Cardiac muscle cell (in vitro differentiated cells and primary cell): ENCODE measurements around the gene PCDHA4. TPM values are rescaled to one million over a fixed set of nuclear protein-coding genes. Genes with fewer than 3 reads are reported as not detected.
"Not testable (repeated sequence)": the region's sequence is repeated elsewhere in the genome, so short reads cannot be mapped to it uniquely, and the experiment has no call there.

ENCODE experiments used
- DNase-seq, 2 donors: peaks; one replicate each; pipeline versions ENCODE4 v3.0.0 to v3.0.0-alpha.2; 2010 to 2017; ENCODE audit warnings: low read depth in 1 of 2, low spot score in 1 of 2
- H3K27ac ChIP-seq: fragments of 200-600 bp; sonication (generic); 2 replicates; pipeline ENCODE4 v1.5.1; 2016
- H3K27me3 ChIP-seq: fragments of 200-600 bp; sonication (generic); 2 replicates; pipeline ENCODE4 v1.6.0; 2016; ENCODE audit warnings: control low read depth
- H3K36me3 ChIP-seq: fragments of 200-600 bp; sonication (generic); 2 replicates; pipeline ENCODE4 v1.5.1; 2016; ENCODE audit warnings: control low read depth
- H3K4me1 ChIP-seq: fragments of 200-600 bp; sonication (generic); 2 replicates; pipeline ENCODE4 v1.8.1; 2017; ENCODE audit warnings: low read depth, mild to moderate bottlenecking, mixed run types
- H3K4me3 ChIP-seq: fragments of 200-600 bp; sonication (generic); 2 replicates; pipeline ENCODE4 v1.5.1; 2016; ENCODE audit warnings: mild to moderate bottlenecking
- H3K9me3 ChIP-seq: fragments of 200-600 bp; sonication (generic); 2 replicates; pipeline ENCODE4 v1.5.1; 2017; ENCODE audit warnings: low read depth, mild to moderate bottlenecking, control low read depth
- polyA plus RNA-seq: library from polyadenylated mRNA; unstranded; fragments of >200 nt; fragmentation: Nextera tagmentation; extraction: Ambion mirVana; gene quantifications from 2 replicates; pipeline ENCODE4 v1.2.1, GENCODE V29; 2016
- total RNA-seq: library from RNA; depleted of rRNA; stranded (reverse); fragments of >200 nt; gene quantifications from 2 replicates; pipeline ENCODE4 v1.2.3, GENCODE V29; 2016
- TF ChIP-seq, protein P1 (sequence below): IDR thresholded peaks from 2 replicates; pipeline ENCODE4 v1.5.1; 2012; ENCODE audit warnings: low read depth, mild to moderate bottlenecking, low read length

The PCDHA4 gene
- total and polyA plus RNA-seq, 2 experiments from 2014 or later: 6.1 to 14.2 TPM

DNA sequence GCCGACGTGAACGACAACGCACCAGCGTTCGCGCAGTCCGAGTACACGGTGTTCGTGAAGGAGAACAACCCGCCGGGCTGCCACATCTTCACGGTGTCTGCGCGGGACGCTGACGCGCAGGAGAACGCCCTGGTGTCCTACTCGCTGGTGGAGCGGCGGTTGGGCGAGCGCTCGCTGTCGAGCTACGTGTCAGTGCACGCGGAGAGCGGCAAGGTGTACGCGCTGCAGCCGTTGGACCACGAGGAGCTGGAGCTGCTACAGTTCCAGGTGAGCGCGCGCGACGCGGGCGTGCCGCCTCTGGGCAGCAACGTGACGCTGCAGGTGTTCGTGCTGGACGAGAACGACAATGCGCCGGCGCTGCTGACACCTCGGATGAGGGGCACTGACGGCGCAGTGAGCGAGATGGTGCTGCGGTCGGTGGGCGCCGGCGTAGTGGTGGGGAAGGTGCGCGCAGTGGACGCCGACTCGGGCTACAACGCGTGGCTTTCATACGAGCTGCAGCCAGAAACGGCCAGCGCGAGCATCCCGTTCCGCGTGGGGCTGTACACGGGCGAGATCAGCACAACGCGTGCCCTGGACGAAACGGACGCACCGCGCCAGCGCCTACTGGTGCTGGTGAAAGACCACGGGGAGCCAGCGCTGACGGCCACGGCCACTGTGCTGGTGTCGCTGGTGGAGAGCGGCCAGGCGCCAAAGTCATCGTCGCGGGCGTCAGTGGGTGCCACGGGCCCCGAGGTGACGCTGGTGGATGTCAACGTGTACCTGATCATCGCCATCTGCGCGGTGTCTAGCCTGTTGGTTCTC is 43.2 kb downstream of the PCDHA4 start:
- H3K4me1 ChIP-seq: not testable (repeated sequence)

DNA sequence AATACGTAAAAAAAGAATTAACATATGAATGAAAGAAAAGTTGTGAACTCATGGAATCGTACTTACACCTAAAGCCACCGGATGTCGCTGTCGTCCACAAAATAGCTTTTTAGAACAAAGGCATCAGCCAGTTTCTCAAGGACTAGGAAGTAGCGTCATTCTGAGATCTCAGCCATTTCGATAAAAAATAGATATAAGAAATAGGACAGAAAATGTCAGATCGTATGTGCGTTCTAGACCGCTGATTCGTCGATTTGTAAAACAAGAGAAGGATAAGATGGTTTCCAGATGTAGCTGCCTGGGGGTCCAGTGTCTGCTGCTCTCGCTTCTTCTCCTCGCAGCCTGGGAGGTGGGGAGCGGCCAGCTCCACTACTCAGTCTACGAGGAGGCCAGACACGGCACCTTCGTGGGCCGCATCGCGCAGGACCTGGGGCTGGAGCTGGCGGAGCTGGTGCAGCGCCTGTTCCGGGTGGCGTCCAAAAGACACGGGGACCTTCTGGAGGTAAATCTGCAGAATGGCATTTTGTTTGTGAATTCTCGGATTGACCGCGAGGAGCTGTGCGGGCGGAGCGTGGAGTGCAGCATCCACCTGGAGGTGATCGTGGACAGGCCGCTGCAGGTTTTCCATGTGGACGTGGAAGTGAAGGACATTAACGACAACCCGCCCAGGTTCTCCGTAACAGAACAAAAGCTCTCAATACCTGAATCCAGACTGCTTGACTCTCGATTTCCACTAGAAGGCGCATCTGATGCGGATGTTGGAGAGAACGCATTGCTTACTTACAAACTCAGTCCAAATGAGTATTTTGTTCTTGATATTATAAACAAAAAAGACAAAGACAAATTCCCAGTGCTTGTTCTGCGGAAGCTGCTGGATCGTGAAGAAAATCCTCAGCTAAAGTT is 49.2 kb downstream of the PCDHA4 start, which contains the start of gene PCDHA10:
PCDHA10 (plus strand) TSS at position 126 of the 903 bp plus-strand sequence; CDS start at position 278, 152 bp downstream.
- TF ChIP-seq, protein P1, sequence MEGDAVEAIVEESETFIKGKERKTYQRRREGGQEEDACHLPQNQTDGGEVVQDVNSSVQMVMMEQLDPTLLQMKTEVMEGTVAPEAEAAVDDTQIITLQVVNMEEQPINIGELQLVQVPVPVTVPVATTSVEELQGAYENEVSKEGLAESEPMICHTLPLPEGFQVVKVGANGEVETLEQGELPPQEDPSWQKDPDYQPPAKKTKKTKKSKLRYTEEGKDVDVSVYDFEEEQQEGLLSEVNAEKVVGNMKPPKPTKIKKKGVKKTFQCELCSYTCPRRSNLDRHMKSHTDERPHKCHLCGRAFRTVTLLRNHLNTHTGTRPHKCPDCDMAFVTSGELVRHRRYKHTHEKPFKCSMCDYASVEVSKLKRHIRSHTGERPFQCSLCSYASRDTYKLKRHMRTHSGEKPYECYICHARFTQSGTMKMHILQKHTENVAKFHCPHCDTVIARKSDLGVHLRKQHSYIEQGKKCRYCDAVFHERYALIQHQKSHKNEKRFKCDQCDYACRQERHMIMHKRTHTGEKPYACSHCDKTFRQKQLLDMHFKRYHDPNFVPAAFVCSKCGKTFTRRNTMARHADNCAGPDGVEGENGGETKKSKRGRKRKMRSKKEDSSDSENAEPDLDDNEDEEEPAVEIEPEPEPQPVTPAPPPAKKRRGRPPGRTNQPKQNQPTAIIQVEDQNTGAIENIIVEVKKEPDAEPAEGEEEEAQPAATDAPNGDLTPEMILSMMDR: no peak
- Histone ChIP-seq H3K4me1 (no peaks in the 10 kb centered on the region), H3K4me3 (peak within 1 kb of the TSS; percentile 71), H3K9me3 (no peaks in the 10 kb centered on the region), H3K27ac (peak within 1 kb of the TSS; percentile 24), H3K36me3 (no peaks in the 10 kb centered on the region), H3K27me3 (no peaks in the 10 kb centered on the region)
- peak in 1 of 2 donors; percentile 74 for DNase-seq

More for the DNA sequence above, 43.2 kb downstream of the PCDHA4 start:
- not testable (repeated sequence) for H3K9me3 ChIP-seq, H3K27ac ChIP-seq, H3K36me3 ChIP-seq, DNase-seq, H3K4me3 ChIP-seq, H3K27me3 ChIP-seq

DNA sequence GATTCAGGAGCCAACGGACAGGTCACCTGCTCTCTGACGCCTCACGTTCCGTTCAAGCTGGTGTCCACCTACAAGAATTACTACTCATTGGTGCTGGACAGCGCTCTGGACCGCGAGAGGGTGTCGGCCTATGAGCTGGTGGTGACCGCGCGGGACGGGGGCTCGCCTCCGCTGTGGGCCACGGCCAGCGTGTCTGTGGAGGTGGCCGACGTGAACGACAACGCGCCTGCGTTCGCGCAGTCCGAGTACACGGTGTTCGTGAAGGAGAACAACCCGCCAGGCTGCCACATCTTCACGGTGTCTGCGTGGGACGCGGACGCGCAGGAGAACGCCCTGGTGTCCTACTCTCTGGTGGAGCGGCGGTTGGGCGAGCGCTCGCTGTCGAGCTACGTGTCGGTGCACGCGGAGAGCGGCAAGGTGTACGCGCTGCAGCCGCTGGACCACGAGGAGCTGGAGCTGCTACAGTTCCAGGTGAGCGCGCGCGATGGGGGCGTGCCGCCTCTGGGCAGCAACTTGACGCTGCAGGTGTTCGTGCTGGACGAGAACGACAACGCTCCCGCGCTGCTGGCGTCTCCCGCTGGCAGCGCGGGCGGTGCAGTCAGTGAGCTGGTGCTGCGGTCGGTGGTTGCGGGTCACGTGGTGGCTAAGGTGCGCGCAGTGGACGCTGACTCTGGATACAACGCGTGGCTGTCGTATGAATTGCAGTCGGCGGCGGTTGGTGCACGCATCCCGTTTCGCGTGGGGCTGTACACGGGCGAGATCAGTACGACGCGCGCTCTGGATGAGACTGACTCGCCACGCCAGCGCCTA is 50.5 kb downstream of the PCDHA4 start:
- Histone ChIP-seq H3K4me1 (no peaks in the 10 kb centered on the region), H3K36me3 (no peaks in the 10 kb centered on the region), H3K27me3 (no peaks in the 10 kb centered on the region), H3K4me3 (no peak overlapping the region), H3K9me3 (no peaks in the 10 kb centered on the region), H3K27ac (no peak overlapping the region)
- TF ChIP-seq, protein P1: no peak
- DNase-seq: no peak

DNA sequence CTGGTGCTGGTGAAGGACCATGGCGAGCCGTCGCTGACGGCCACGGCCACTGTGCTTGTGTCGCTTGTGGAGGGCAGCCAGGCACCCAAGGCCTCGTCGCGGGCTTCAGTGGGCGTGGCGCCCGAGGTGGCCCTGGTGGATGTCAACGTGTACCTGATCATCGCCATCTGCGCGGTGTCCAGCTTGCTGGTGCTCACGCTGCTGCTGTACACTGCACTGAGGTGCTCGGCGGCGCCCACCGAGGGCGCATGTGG is 51.0 kb downstream of the PCDHA4 start:
- no peak overlapping the region for H3K4me3 ChIP-seq

DNA sequence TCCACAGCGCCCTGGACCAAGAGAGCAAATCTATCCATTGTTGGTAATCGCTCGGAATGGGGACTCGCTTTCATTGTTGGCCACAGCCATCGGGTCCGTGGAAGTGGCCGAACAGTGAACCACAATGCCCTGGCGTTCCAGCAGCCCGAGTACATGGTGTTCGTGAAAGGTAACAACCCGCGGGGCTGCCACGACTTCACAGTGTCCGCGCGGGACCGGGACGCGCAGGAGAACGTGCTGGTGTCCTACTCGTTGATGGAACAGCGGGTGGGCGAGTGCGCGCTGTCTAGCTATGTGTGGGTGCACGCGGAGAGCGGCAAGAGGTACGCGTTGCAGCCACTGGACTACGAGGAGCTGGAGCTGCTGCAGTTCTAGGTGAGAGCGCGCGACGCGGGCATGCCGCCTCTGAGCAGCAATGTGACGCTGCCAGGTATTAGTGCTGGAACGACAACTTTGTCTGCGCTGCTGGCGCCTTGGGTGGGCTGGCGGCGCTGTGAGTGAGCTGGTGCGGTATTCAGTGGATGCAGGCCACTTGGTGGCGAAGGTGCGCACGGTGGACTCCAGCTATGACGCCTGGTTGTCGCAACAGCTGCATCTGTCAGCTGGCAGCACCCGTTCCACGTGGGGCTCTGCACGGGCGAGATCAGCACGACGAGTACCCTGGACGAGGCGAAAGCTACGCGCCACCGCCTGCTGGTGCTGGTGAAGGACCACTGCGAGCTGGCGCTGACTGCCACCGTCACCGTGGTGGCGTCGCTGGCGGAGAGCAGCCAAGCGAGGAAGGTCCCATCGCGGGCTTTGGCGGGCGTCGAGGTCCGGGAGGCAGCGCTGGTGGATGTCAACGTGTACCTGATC is 55.8 kb downstream of the PCDHA4 start:
- Histone ChIP-seq H3K27ac (no peak overlapping the region), H3K9me3 (no peaks in the 10 kb centered on the region), H3K36me3 (no peaks in the 10 kb centered on the region), H3K27me3 (no peaks in the 10 kb centered on the region), H3K4me1 (no peaks in the 10 kb centered on the region), H3K4me3 (no peak overlapping the region)
- TF ChIP-seq, protein P1: no peak
- no peak for DNase-seq

More for the DNA sequence above, 51.0 kb downstream of the PCDHA4 start:
- Histone ChIP-seq H3K4me1 (no peaks in the 10 kb centered on the region), H3K36me3 (no peaks in the 10 kb centered on the region), H3K27ac (no peak overlapping the region), H3K27me3 (no peaks in the 10 kb centered on the region), H3K9me3 (no peaks in the 10 kb centered on the region)
- TF ChIP-seq, protein P1: no peak
- DNase-seq: no peak

Other genes with a start within 250 kb of the PCDHA4 start
- gene SRA1, start 249.6 kb upstream of the PCDHA4 start, total RNA-seq: 22.8 and 43.9 TPM in 2 replicates
- 51.5 and 80.6 TPM in 2 replicates for gene SRA1, start 249.6 kb upstream of the PCDHA4 start, polyA plus RNA-seq
- gene APBB3, start 242.5 kb upstream of the PCDHA4 start, total RNA-seq: 34.2 and 45.4 TPM in 2 replicates
- 61.8 and 66.2 TPM in 2 replicates for gene APBB3, start 242.5 kb upstream of the PCDHA4 start, polyA plus RNA-seq
- 29.5 and 32.3 TPM in 2 replicates for gene SLC35A4, start 242.2 kb upstream of the PCDHA4 start, total RNA-seq
- gene SLC35A4, start 242.2 kb upstream of the PCDHA4 start, polyA plus RNA-seq: 67.9 and 80.7 TPM in 2 replicates
- 1.4 TPM in 1 of 2 replicates, not detected in the other for gene CD14, start 173.9 kb upstream of the PCDHA4 start, total RNA-seq
- 0.10 TPM in 1 of 2 replicates, not detected in the other for gene CD14, start 173.9 kb upstream of the PCDHA4 start, polyA plus RNA-seq
- gene TMCO6, start 167.6 kb upstream of the PCDHA4 start, total RNA-seq: 77.1 and 234 TPM in 2 replicates
- gene TMCO6, start 167.6 kb upstream of the PCDHA4 start, polyA plus RNA-seq: 14.2 and 17.2 TPM in 2 replicates
- 65.5 and 113 TPM in 2 replicates for gene NDUFA2, start 159.4 kb upstream of the PCDHA4 start, total RNA-seq
- 243 and 273 TPM in 2 replicates for gene NDUFA2, start 159.4 kb upstream of the PCDHA4 start, polyA plus RNA-seq
- gene IK, start 159.2 kb upstream of the PCDHA4 start, total RNA-seq: 80.4 and 104 TPM in 2 replicates
- gene IK, start 159.2 kb upstream of the PCDHA4 start, polyA plus RNA-seq: 119 and 125 TPM in 2 replicates
- 17.2 and 23.8 TPM in 2 replicates for gene WDR55, start 142.2 kb upstream of the PCDHA4 start, total RNA-seq
- 17.7 and 21.1 TPM in 2 replicates for gene WDR55, start 142.2 kb upstream of the PCDHA4 start, polyA plus RNA-seq
- 1.0 and 2.1 TPM in 2 replicates for gene DND1, start 133.5 kb upstream of the PCDHA4 start, total RNA-seq
- gene DND1, start 133.5 kb upstream of the PCDHA4 start, polyA plus RNA-seq: 0.86 and 0.94 TPM in 2 replicates
- gene HARS1, start 115.7 kb upstream of the PCDHA4 start, total RNA-seq: 43.0 and 50.1 TPM in 2 replicates
- gene HARS1, start 115.7 kb upstream of the PCDHA4 start, polyA plus RNA-seq: 72.9 and 94.1 TPM in 2 replicates
- gene HARS2, start 115.6 kb upstream of the PCDHA4 start, total RNA-seq: 27.8 and 30.9 TPM in 2 replicates
- gene HARS2, start 115.6 kb upstream of the PCDHA4 start, polyA plus RNA-seq: 33.6 and 39.9 TPM in 2 replicates
- gene ZMAT2, start 106.6 kb upstream of the PCDHA4 start, total RNA-seq: 30.2 and 47.0 TPM in 2 replicates
- 42.1 and 49.0 TPM in 2 replicates for gene ZMAT2, start 106.6 kb upstream of the PCDHA4 start, polyA plus RNA-seq
- gene PCDHA1, start 20.9 kb upstream of the PCDHA4 start, total RNA-seq: 0.25 TPM in 1 of 2 replicates, not detected in the other
- 0.29 and 0.69 TPM in 2 replicates for gene PCDHA1, start 20.9 kb upstream of the PCDHA4 start, polyA plus RNA-seq
- gene PCDHA2, start 12.2 kb upstream of the PCDHA4 start, total RNA-seq: 4.5 and 5.1 TPM in 2 replicates
- 2.7 and 5.3 TPM in 2 replicates for gene PCDHA2, start 12.2 kb upstream of the PCDHA4 start, polyA plus RNA-seq
- 1.1 and 2.3 TPM in 2 replicates for gene PCDHA3, start 6.0 kb upstream of the PCDHA4 start, total RNA-seq
- gene PCDHA3, start 6.0 kb upstream of the PCDHA4 start, polyA plus RNA-seq: 1.8 and 2.9 TPM in 2 replicates
- 1.5 and 1.8 TPM in 2 replicates for gene PCDHA5, start 14.5 kb downstream of the PCDHA4 start, total RNA-seq
- 0.09 and 0.53 TPM in 2 replicates for gene PCDHA5, start 14.5 kb downstream of the PCDHA4 start, polyA plus RNA-seq
- 2.6 and 16.9 TPM in 2 replicates for gene PCDHA6, start 20.9 kb downstream of the PCDHA4 start, total RNA-seq
- 1.3 and 7.7 TPM in 2 replicates for gene PCDHA6, start 20.9 kb downstream of the PCDHA4 start, polyA plus RNA-seq
- 1.2 and 2.7 TPM in 2 replicates for gene PCDHA7, start 27.2 kb downstream of the PCDHA4 start, total RNA-seq
- gene PCDHA7, start 27.2 kb downstream of the PCDHA4 start, polyA plus RNA-seq: 0.37 TPM in 1 of 2 replicates, not detected in the other
- 1.1 and 1.8 TPM in 2 replicates for gene PCDHA8, start 34.1 kb downstream of the PCDHA4 start, total RNA-seq
- 0.44 and 1.2 TPM in 2 replicates for gene PCDHA8, start 34.1 kb downstream of the PCDHA4 start, polyA plus RNA-seq
- gene PCDHA9, start 41.3 kb downstream of the PCDHA4 start, total RNA-seq: 1.6 and 2.2 TPM in 2 replicates
- gene PCDHA9, start 41.3 kb downstream of the PCDHA4 start, polyA plus RNA-seq: 0.70 and 0.72 TPM in 2 replicates
- 11.3 and 14.4 TPM in 2 replicates for gene PCDHA10, start 48.8 kb downstream of the PCDHA4 start, total RNA-seq
- gene PCDHA10, start 48.8 kb downstream of the PCDHA4 start, polyA plus RNA-seq: 10.2 and 12.3 TPM in 2 replicates
- 9.9 and 10.8 TPM in 2 replicates for gene PCDHA11, start 61.9 kb downstream of the PCDHA4 start, total RNA-seq
- 6.1 and 7.5 TPM in 2 replicates for gene PCDHA11, start 61.9 kb downstream of the PCDHA4 start, polyA plus RNA-seq
- 9.5 and 10.5 TPM in 2 replicates for gene PCDHA12, start 68.2 kb downstream of the PCDHA4 start, total RNA-seq
- gene PCDHA12, start 68.2 kb downstream of the PCDHA4 start, polyA plus RNA-seq: 0.71 and 1.7 TPM in 2 replicates
- 2.1 and 2.3 TPM in 2 replicates for gene PCDHA13, start 75.1 kb downstream of the PCDHA4 start, total RNA-seq
- 0.27 and 0.34 TPM in 2 replicates for gene PCDHA13, start 75.1 kb downstream of the PCDHA4 start, polyA plus RNA-seq
- gene PCDHAC1, start 119.2 kb downstream of the PCDHA4 start, total RNA-seq: 16.7 and 20.8 TPM in 2 replicates
- 3.4 and 5.1 TPM in 2 replicates for gene PCDHAC1, start 119.2 kb downstream of the PCDHA4 start, polyA plus RNA-seq
- gene PCDHAC2, start 159.4 kb downstream of the PCDHA4 start, total RNA-seq: 42.2 and 47.8 TPM in 2 replicates
- 18.5 and 18.9 TPM in 2 replicates for gene PCDHAC2, start 159.4 kb downstream of the PCDHA4 start, polyA plus RNA-seq
- gene PCDHB1, start 244.3 kb downstream of the PCDHA4 start, total RNA-seq: 0.03 and 0.07 TPM in 2 replicates
- gene PCDHB1, start 244.3 kb downstream of the PCDHA4 start, polyA plus RNA-seq: not detected in 2 replicates